GM18867 (cell line): ENCODE measurements around the gene GPX6.
"Not testable (repeated sequence)": the region's sequence is repeated elsewhere in the genome, so short reads cannot be mapped to it uniquely, and the experiment has no call there.

Experiments
- ATAC-seq: cut with Tn5 transposase; IDR thresholded peaks from one replicate; pipeline ENCODE4 v1.9.1; 2021; ENCODE audit warnings: mild to moderate bottlenecking, moderate library complexity; ENCODE audit not compliant: unreplicated experiment

The GPX6 gene

GRCh38 chr6:28515676-28516075 is at the start of gene GPX6:
Gene GPX6, minus strand, starts transcription at chr6:28515793. Its CDS starts 50 bp downstream, at chr6:28515743.
- ATAC-seq = no peak

GRCh38 chr6:28563430-28564095 is 48.0 kb upstream of the GPX6 start:
- no peak for ATAC-seq

GRCh38 chr6:28558629-28559028 is 43.0 kb upstream of the GPX6 start:
- ATAC-seq = no peak

- no peak for ATAC-seq
These were observed 39.5 kb upstream of the GPX6 start for GRCh38 chr6:28555136-28555535.

- no peak for ATAC-seq
These were observed 38.6 kb upstream of the GPX6 start for GRCh38 chr6:28553986-28554881.

- ATAC-seq = no peak
These were observed 37.9 kb upstream of the GPX6 start for GRCh38 chr6:28553384-28553985.

- ATAC-seq = no peak
These were observed 36.5 kb upstream of the GPX6 start for GRCh38 chr6:28551891-28552666.

GRCh38 chr6:28547003-28547402 is 31.4 kb upstream of the GPX6 start:
- not testable (repeated sequence) for ATAC-seq

- no peak for ATAC-seq
These were observed 30.4 kb upstream of the GPX6 start for GRCh38 chr6:28545955-28546354.

GRCh38 chr6:28543651-28544610 is 28.3 kb upstream of the GPX6 start:
- ATAC-seq = no peak

- peak; percentile 50 for ATAC-seq
These were observed 27.1 kb upstream of the GPX6 start for GRCh38 chr6:28542440-28543296.

- no peak for ATAC-seq
These were observed 26.4 kb upstream of the GPX6 start for GRCh38 chr6:28541996-28542395.

GRCh38 chr6:28537509-28538140 is 22.0 kb upstream of the GPX6 start:
- no peak for ATAC-seq

GRCh38 chr6:28537065-28537464 is 21.5 kb upstream of the GPX6 start:
- ATAC-seq = no peak

GRCh38 chr6:28534875-28535274 is 19.3 kb upstream of the GPX6 start:
- no peak for ATAC-seq

- ATAC-seq = no peak
These were observed 18.7 kb upstream of the GPX6 start for GRCh38 chr6:28534306-28534705.

- ATAC-seq = no peak
These were observed 16.0 kb upstream of the GPX6 start for GRCh38 chr6:28531479-28532128.

GRCh38 chr6:28530777-28531176 is 15.2 kb upstream of the GPX6 start:
- no peak for ATAC-seq
